Measurements from ENCODE around the gene TAPBPL.
"Not testable (repeated sequence)": the region's sequence is repeated elsewhere in the genome, so short reads cannot be mapped to it uniquely, and the experiment has no call there.

TAPBPL gene

GRCh38 chr12:6451348-6452244 is at the start of gene TAPBPL:
Gene TAPBPL (plus strand): TSS chr12:6452042. CDS start chr12:6452249, 207 bp downstream.
- peak; percentile 92 for DNase-seq

- no peak for DNase-seq
These were observed 47.5 kb upstream of the TAPBPL start for GRCh38 chr12:6404390-6404789.

- no peak for DNase-seq
These were observed 45.9 kb upstream of the TAPBPL start for GRCh38 chr12:6405963-6406362.

- DNase-seq = no peak
These were observed 44.4 kb upstream of the TAPBPL start for GRCh38 chr12:6407236-6407954.

GRCh38 chr12:6416596-6416995 is 35.2 kb upstream of the TAPBPL start:
- DNase-seq = no peak

GRCh38 chr12:6418796-6419195 is 33.0 kb upstream of the TAPBPL start:
- DNase-seq = no peak

- DNase-seq = no peak
These were observed 31.5 kb upstream of the TAPBPL start for GRCh38 chr12:6420364-6420763.

- DNase-seq = peak; percentile 84
These were observed 28.4 kb upstream of the TAPBPL start for GRCh38 chr12:6423267-6424007.

GRCh38 chr12:6424008-6424347 is 27.9 kb upstream of the TAPBPL start:
- DNase-seq = no peak

- DNase-seq = no peak
These were observed 27.0 kb upstream of the TAPBPL start for GRCh38 chr12:6424866-6425265.

GRCh38 chr12:6425590-6426531 is 26.0 kb upstream of the TAPBPL start:
- no peak for DNase-seq

- DNase-seq = no peak
These were observed 24.8 kb upstream of the TAPBPL start for GRCh38 chr12:6426882-6427671.

- DNase-seq = not testable (repeated sequence)
These were observed 24.0 kb upstream of the TAPBPL start for GRCh38 chr12:6427796-6428195.

GRCh38 chr12:6428326-6428725 is 23.5 kb upstream of the TAPBPL start:
- no peak for DNase-seq

- DNase-seq = no peak
These were observed 21.5 kb upstream of the TAPBPL start for GRCh38 chr12:6430124-6430989.

GRCh38 chr12:6432991-6433390 is 18.9 kb upstream of the TAPBPL start:
- DNase-seq = no peak

GRCh38 chr12:6434205-6435140 is 17.4 kb upstream of the TAPBPL start:
- no peak for DNase-seq

GRCh38 chr12:6435961-6436715 is 15.7 kb upstream of the TAPBPL start:
- DNase-seq = no peak

GRCh38 chr12:6437586-6437985 is 14.3 kb upstream of the TAPBPL start:
- no peak for DNase-seq
